Fibroblast of upper back skin (primary cell): Measurements from ENCODE around the gene GUCA1C.

ENCODE experiments used
- DNase-seq: peaks from one replicate; pipeline ENCODE4 v3.0.0-alpha.2; 2013

The GUCA1C gene

GRCh38 chr3:108953700-108954099 lies at the start of gene GUCA1C:
TSS of gene GUCA1C (minus strand) at chr3:108953879. CDS start at chr3:108953762, 117 bp downstream.
- DNase-seq: no peak

GRCh38 chr3:108998436-108998835 lies 44.8 kb upstream of the GUCA1C start:
- DNase-seq: no peak

GRCh38 chr3:108985844-108986243 lies 32.2 kb upstream of the GUCA1C start:
- DNase-seq: no peak

GRCh38 chr3:108983051-108983450 lies 29.4 kb upstream of the GUCA1C start:
- DNase-seq: no peak

GRCh38 chr3:108976058-108976457 lies 22.4 kb upstream of the GUCA1C start:
- no peak for DNase-seq

GRCh38 chr3:108973019-108973418 lies 19.3 kb upstream of the GUCA1C start:
- DNase-seq: no peak

- no peak for DNase-seq
These were observed 18.8 kb upstream of the GUCA1C start for GRCh38 chr3:108972482-108972881.

- DNase-seq: peak; percentile 29
These were observed 16.9 kb upstream of the GUCA1C start for GRCh38 chr3:108970561-108970960.

- DNase-seq: no peak
These were observed 13.1 kb upstream of the GUCA1C start for GRCh38 chr3:108966773-108967172.

GRCh38 chr3:108959017-108959416 lies 5.3 kb upstream of the GUCA1C start:
- DNase-seq: no peak

GRCh38 chr3:108953210-108953609 lies 469 bp downstream of the GUCA1C start:
- DNase-seq: no peak

- DNase-seq: no peak
These were observed 1.7 kb downstream of the GUCA1C start for GRCh38 chr3:108951820-108952501.

- no peak for DNase-seq
These were observed 5.8 kb downstream of the GUCA1C start for GRCh38 chr3:108947855-108948254.

- peak; percentile 59 for DNase-seq
These were observed 7.1 kb downstream of the GUCA1C start for GRCh38 chr3:108946292-108947285.

GRCh38 chr3:108940568-108941263 lies 13.0 kb downstream of the GUCA1C start:
- DNase-seq: no peak

GRCh38 chr3:108940166-108940565 lies 13.5 kb downstream of the GUCA1C start:
- DNase-seq: no peak

GRCh38 chr3:108936924-108937689 lies 16.6 kb downstream of the GUCA1C start:
- DNase-seq: no peak

GRCh38 chr3:108931035-108931434 lies 22.6 kb downstream of the GUCA1C start:
- DNase-seq: no peak

- DNase-seq: no peak
These were observed 34.8 kb downstream of the GUCA1C start for GRCh38 chr3:108918866-108919265.

- DNase-seq: peak; percentile 59
These were observed 38.7 kb downstream of the GUCA1C start for GRCh38 chr3:108914774-108915641.

- DNase-seq: no peak
These were observed 43.9 kb downstream of the GUCA1C start for GRCh38 chr3:108909799-108910198.
